DOHH2 (cell line): ENCODE measurements around the gene GSG1.
"Not testable (repeated sequence)": the region's sequence is repeated elsewhere in the genome, so short reads cannot be mapped to it uniquely, and the experiment has no call there.

Experiments used
- H3F3A ChIP-seq: fragments of 200-600 bp; sonication (generic), shearing (Covaris generic); 2 replicates; pipeline ENCODE4 v1.6.0; 2016; ENCODE audit warnings: antibody characterized with exemption, mild to moderate bottlenecking; ENCODE audit not compliant: control insufficient read depth, insufficient read depth
- H3K27ac ChIP-seq: fragments of 200-600 bp; sonication (generic); 2 replicates; pipeline ENCODE4 v1.5.1; 2014; ENCODE audit warnings: low read depth, mild to moderate bottlenecking, low read length, moderate library complexity
- H3K27me3 ChIP-seq: fragments of 200-600 bp; sonication (generic); 2 replicates; pipeline ENCODE4 v1.6.1; 2014; ENCODE audit warnings: mild to moderate bottlenecking, low read length, mixed read lengths; ENCODE audit not compliant: control insufficient read depth
- H3K36me3 ChIP-seq: fragments of 200-600 bp; sonication (generic); 2 replicates; pipeline ENCODE4 v1.6.1; 2014; ENCODE audit warnings: mild to moderate bottlenecking, low read length, moderate library complexity, mixed read lengths; ENCODE audit not compliant: control insufficient read depth
- H3K4me1 ChIP-seq: fragments of 200-600 bp; sonication (generic); 2 replicates; pipeline ENCODE4 v1.6.1; 2014; ENCODE audit warnings: mild to moderate bottlenecking, low read length, mixed read lengths; ENCODE audit not compliant: control insufficient read depth
- H3K4me2 ChIP-seq: fragments of 200-600 bp; sonication (generic); 2 replicates; pipeline ENCODE4 v1.6.0; 2014; ENCODE audit warnings: mild to moderate bottlenecking, low read length, moderate library complexity
- H3K4me3 ChIP-seq: fragments of 200-600 bp; sonication (generic); 2 replicates; pipeline ENCODE4 v1.5.1; 2014; ENCODE audit warnings: mild to moderate bottlenecking, low read length, mixed read lengths
- H3K79me2 ChIP-seq: fragments of 200-600 bp; sonication (generic); 2 replicates; pipeline ENCODE4 v1.6.1; 2014; ENCODE audit warnings: mild to moderate bottlenecking, low read length, mixed read lengths; ENCODE audit not compliant: control insufficient read depth
- H3K9me2 ChIP-seq: fragments of 200-600 bp; sonication (generic); replicated peaks from 2 replicates; pipeline ENCODE4 v1.6.1; 2014; ENCODE audit warnings: mild to moderate bottlenecking, low read length, mixed read lengths; ENCODE audit not compliant: control insufficient read depth
- H3K9me3 ChIP-seq: fragments of 200-600 bp; sonication (generic); 2 replicates; pipeline ENCODE4 v1.6.1; 2014; ENCODE audit warnings: antibody characterized with exemption, low read length, mixed read lengths; ENCODE audit not compliant: control insufficient read depth, insufficient read depth
- H4K20me1 ChIP-seq: fragments of 200-600 bp; sonication (generic); 2 replicates; pipeline ENCODE4 v1.6.0; 2014; ENCODE audit warnings: low read depth, mild to moderate bottlenecking, antibody characterized with exemption, low read length, moderate library complexity; ENCODE audit not compliant: control insufficient read depth, insufficient read depth
- EZH2phosphoT487 ChIP-seq: fragments of 200-600 bp; sonication (generic); IDR thresholded peaks from 2 replicates; pipeline ENCODE4 v1.6.1; 2017; ENCODE audit warnings: borderline replicate concordance, mild to moderate bottlenecking, antibody characterized with exemption, low read length, moderate library complexity, mixed read lengths
- TF ChIP-seq, protein P1 (sequence below): fragments of 200-600 bp; sonication (generic); IDR thresholded peaks from one replicate; pipeline ENCODE4 v1.5.1; 2014; ENCODE audit warnings: antibody characterized with exemption, mild to moderate bottlenecking, low read depth, low read length; ENCODE audit not compliant: poor library complexity, severe bottlenecking

GSG1 gene

DNA sequence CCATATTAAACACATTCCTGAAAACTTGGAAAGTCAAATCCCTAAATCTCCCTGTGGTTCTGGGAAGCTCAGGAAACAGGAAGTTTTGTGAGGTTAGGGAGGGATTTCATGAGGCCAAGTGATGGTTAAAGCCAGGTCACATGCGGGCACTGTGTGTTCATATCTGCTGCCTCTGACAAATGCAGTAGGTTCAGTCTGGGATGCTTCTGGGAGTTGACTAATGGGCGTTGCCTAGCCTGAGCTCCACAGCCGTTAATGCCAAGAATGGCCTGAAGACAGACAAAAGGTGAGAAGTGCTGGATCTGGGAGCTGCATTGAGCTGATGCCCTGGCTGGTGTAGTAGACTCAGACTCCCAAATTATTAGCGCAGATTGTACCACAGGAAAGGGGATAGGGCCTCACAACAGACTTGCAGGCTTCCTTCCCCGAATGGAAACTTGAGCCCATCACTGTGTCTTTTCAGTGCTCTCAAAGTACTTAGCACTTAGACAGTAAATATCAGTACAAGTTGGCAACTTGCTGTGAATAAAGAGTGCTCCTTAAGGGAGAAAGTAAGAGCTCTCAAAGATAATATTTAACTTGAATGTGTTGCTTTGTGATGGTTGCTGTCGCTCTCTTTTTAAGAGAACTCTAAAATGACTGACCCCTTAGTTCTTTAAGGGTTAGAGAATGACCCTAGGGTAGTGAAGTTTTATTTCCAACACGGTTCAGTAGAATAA lies 17.3 kb downstream of the GSG1 start:
- no peak overlapping the region for H3K27ac ChIP-seq
- H3K27me3 ChIP-seq, result no peaks in the 10 kb centered on the region
- no peak overlapping the region for H3K4me2 ChIP-seq
- no peaks in the 10 kb centered on the region for H3F3A ChIP-seq
- H3K9me2 ChIP-seq, result no peaks in the 10 kb centered on the region
- H3K36me3 ChIP-seq, result no peaks in the 10 kb centered on the region
- TF ChIP-seq, protein P1, sequence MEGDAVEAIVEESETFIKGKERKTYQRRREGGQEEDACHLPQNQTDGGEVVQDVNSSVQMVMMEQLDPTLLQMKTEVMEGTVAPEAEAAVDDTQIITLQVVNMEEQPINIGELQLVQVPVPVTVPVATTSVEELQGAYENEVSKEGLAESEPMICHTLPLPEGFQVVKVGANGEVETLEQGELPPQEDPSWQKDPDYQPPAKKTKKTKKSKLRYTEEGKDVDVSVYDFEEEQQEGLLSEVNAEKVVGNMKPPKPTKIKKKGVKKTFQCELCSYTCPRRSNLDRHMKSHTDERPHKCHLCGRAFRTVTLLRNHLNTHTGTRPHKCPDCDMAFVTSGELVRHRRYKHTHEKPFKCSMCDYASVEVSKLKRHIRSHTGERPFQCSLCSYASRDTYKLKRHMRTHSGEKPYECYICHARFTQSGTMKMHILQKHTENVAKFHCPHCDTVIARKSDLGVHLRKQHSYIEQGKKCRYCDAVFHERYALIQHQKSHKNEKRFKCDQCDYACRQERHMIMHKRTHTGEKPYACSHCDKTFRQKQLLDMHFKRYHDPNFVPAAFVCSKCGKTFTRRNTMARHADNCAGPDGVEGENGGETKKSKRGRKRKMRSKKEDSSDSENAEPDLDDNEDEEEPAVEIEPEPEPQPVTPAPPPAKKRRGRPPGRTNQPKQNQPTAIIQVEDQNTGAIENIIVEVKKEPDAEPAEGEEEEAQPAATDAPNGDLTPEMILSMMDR, result no peak
- TF ChIP-seq EZH2phosphoT487, result no peak
- no peaks in the 10 kb centered on the region for H3K79me2 ChIP-seq
- H3K9me3 ChIP-seq, result no peaks in the 10 kb centered on the region
- H3K4me1 ChIP-seq, result peaks cover 6% of the 10 kb centered on the region
- no peak overlapping the region for H3K4me3 ChIP-seq
- no peaks in the 10 kb centered on the region for H4K20me1 ChIP-seq

DNA sequence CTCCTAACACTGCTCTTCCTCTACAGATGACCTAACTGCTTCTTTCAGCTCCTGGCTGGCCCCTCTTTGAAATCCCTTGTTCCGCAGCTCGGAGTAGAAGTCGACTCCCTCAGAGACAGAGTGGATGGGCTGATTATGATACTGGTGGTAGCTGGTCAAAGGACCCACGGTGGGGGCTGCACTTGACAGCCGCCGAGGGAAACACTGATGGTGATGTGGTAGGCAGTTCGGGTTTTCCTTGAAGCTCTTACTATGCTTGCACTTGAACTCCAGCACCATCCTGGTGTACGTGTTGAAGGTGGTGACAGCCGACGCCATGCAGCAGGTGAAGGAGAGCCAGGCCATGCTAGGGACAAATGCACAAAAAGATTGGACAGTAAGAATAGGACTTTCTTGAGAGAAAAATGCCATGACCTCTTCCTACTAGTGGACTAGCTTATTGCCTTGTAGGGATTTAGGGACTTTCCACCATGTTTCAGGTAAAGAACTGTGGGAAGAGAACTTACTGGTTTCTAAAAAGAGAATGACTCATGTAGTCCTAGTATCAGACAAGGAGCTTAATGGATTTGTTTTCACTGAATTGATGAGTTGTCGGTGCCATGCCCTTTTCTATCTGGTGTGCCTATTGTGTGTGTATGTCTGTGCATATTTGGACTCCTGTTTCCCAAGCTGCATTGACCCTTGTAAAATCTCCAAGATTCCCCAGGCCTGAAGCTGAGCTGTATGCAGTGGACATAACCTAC lies 18.4 kb downstream of the GSG1 start:
- no peaks in the 10 kb centered on the region for H3K27me3 ChIP-seq
- no peak overlapping the region for H3K4me3 ChIP-seq
- H3K4me1 ChIP-seq, result peaks cover 4% of the 10 kb centered on the region
- no peaks in the 10 kb centered on the region for H3K9me2 ChIP-seq
- H3K9me3 ChIP-seq, result no peaks in the 10 kb centered on the region
- H3K27ac ChIP-seq, result no peak overlapping the region
- no peaks in the 10 kb centered on the region for H3K36me3 ChIP-seq
- no peak overlapping the region for H3K4me2 ChIP-seq
- TF ChIP-seq, protein P1, result no peak
- TF ChIP-seq EZH2phosphoT487, result no peak
- no peaks in the 10 kb centered on the region for H3K79me2 ChIP-seq
- no peaks in the 10 kb centered on the region for H3F3A ChIP-seq
- no peaks in the 10 kb centered on the region for H4K20me1 ChIP-seq

DNA sequence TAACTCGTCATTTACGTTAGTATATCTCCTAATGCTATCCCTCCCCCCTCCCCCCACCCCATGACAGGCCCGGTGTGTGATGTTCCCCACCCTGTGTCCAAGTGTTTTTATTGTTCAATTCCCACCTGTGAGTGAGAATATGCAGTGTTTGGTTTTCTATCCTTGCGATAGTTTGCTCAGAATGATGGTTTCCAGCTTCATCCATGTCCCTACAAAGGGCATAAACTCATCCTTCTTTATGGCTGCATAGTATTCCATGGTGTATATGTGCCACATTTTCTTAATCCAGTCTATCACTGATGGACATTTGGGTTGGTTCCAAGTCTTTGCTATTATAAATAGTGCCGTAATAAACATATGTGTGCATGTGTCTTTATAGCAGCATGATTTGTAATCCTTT lies 19.8 kb downstream of the GSG1 start:
- not testable (repeated sequence) for H3K9me2 ChIP-seq, H3K4me2 ChIP-seq, H3K36me3 ChIP-seq, H3K27ac ChIP-seq, H3K79me2 ChIP-seq, H3K27me3 ChIP-seq, H3K9me3 ChIP-seq, H4K20me1 ChIP-seq, H3K4me1 ChIP-seq, H3K4me3 ChIP-seq, H3F3A ChIP-seq

DNA sequence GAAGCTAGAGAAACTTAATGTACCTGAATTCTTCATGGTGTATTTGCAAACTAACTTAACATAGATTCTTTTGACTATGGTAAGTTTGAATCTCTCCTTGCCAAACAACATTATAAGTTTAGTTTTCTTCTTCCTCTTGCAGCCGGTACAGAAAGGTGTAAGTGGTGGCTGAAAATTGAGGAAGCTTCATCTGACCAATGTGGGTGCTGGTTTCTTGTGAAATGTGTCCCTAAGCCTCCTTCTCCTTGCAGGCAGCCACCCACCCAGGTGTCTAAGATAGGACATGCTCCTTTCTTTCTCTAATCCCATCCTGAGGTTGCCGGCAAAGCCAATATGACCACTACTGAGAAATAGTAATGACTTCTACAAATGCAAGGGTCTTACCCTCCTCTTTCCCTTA lies 20.6 kb downstream of the GSG1 start:
- H3K27me3 ChIP-seq, result no peaks in the 10 kb centered on the region
- H3K27ac ChIP-seq, result no peak overlapping the region
- no peak overlapping the region for H3K4me2 ChIP-seq
- no peaks in the 10 kb centered on the region for H3K9me2 ChIP-seq
- no peaks in the 10 kb centered on the region for H3K79me2 ChIP-seq
- no peaks in the 10 kb centered on the region for H3K9me3 ChIP-seq
- H3K36me3 ChIP-seq, result no peaks in the 10 kb centered on the region
- TF ChIP-seq EZH2phosphoT487, result no peak
- TF ChIP-seq, protein P1, result no peak
- H3F3A ChIP-seq, result no peaks in the 10 kb centered on the region
- H3K4me3 ChIP-seq, result no peak overlapping the region
- H4K20me1 ChIP-seq, result no peaks in the 10 kb centered on the region
- H3K4me1 ChIP-seq, result no peaks in the 10 kb centered on the region
